ENCODE results near the gene PUM2. TPM values are rescaled to one million over a fixed set of nuclear protein-coding genes. Genes with fewer than 3 reads are reported as not detected.
A peak's percentile ranks its signal among the peaks of the same experiment; 100 is the strongest.

The PUM2 gene, protein sequence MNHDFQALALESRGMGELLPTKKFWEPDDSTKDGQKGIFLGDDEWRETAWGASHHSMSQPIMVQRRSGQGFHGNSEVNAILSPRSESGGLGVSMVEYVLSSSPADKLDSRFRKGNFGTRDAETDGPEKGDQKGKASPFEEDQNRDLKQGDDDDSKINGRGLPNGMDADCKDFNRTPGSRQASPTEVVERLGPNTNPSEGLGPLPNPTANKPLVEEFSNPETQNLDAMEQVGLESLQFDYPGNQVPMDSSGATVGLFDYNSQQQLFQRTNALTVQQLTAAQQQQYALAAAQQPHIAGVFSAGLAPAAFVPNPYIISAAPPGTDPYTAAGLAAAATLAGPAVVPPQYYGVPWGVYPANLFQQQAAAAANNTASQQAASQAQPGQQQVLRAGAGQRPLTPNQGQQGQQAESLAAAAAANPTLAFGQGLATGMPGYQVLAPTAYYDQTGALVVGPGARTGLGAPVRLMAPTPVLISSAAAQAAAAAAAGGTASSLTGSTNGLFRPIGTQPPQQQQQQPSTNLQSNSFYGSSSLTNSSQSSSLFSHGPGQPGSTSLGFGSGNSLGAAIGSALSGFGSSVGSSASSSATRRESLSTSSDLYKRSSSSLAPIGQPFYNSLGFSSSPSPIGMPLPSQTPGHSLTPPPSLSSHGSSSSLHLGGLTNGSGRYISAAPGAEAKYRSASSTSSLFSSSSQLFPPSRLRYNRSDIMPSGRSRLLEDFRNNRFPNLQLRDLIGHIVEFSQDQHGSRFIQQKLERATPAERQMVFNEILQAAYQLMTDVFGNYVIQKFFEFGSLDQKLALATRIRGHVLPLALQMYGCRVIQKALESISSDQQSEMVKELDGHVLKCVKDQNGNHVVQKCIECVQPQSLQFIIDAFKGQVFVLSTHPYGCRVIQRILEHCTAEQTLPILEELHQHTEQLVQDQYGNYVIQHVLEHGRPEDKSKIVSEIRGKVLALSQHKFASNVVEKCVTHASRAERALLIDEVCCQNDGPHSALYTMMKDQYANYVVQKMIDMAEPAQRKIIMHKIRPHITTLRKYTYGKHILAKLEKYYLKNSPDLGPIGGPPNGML
- 19.7 and 29.7 TPM in 2 replicates for polyA plus RNA-seq (2012; rRNA removed)
- polyA plus RNA-seq (2012; cell fraction: cytosol; rRNA removed): 22.7 and 25.9 TPM in 2 replicates
- polyA plus RNA-seq (2012; cell fraction: nucleus; rRNA removed): 12.6 and 30.0 TPM in 2 replicates

DNA sequence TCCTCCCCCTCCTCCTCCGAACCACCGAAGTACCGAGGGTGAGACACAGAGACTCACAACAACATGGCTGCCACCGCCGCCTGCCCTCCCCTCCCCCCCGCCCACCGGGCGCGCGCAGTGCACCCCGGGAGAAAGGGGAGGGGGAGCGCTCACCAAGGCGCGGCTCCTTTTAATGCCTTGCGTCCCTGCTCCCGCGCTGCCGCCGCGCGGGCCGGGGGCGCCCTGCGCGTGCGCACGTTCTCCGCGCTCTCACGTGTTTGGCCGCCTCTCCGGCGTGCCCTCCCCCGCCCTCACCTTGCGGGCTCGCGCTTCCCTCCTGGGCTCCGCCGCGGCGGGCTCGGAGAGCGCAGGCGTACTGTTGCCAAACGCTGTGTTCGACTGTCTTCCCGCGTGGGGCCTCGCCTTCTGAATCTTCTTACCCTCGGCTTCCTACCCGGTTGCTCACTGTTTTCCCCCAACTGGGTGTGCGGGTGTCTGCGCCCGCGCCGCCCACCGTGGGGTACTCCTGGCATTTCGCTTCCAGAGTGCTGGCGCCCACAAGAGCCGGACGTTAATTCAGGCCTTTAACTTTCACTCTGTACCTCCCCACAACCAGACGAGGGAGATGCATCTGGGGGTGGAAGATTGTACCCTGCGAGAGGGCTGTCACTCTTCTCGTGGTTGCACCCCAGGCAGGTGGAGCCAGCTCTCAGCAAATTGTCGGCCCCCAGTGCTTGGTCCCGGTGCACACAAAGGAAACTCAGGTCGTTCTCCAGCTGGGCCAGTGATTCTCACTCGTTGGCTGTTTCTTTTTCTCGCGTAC, at the start of gene PUM2:
Gene PUM2 (minus strand): TSS at position 92 of the 802 bp plus-strand sequence. CDS start 23,484 bp downstream, outside the sequence.
- Histone ChIP-seq H3K4me2 (peak within 1 kb of the TSS; percentile 89), H4K20me1 (ENCODE audit: insufficient read depth) (peaks cover 41% of the 10 kb centered on the region), H3K79me2 (ENCODE audit: insufficient read depth) (peaks cover 44% of the 10 kb centered on the region), H3K27me3 (ENCODE audit: insufficient read depth) (no peaks in the 10 kb centered on the region), H3K9me2 (no peaks in the 10 kb centered on the region), H3K9ac (peak within 1 kb of the TSS; percentile 94), H2AFZ (ENCODE audit: low read depth) (peak within 1 kb of the TSS; percentile 96), H3F3A (replicated peaks; ENCODE audit: insufficient read depth) (peaks cover 24% of the 10 kb centered on the region), H3K36me3 (replicated peaks in 1 of 2; ENCODE audit: control insufficient read depth in 1 of 2, insufficient read depth in 2 of 2, low read length in 1 of 2) (peaks cover 3 to 10% of the 10 kb centered on the region in 2 experiments), H3K27ac (ENCODE audit: low read depth in 2 of 2, low read length in 1 of 2) (peak within 1 kb of the TSS; percentile 82 to 99), H3K4me3 (ENCODE audit: low read depth in 2 of 2, low read length in 1 of 2) (peak within 1 kb of the TSS; percentile 71 to 86), H3K9me3 (no peaks in the 10 kb centered on the region), H3K4me1 (ENCODE audit: control insufficient read depth in 1 of 2, insufficient read depth in 2 of 2, low read depth in 1 of 2, low read length in 1 of 2) (peaks cover 11 to 48% of the 10 kb centered on the region in 2 experiments; a peak in 3 of 4 replicates)
- ChIA-PET POLR2A (interaction anchor here (0.8 to 1.3 kb wide), 4 partner anchors 28 to 395 kb away, joined by 3 to 4 read pairs (median 3); partner anchors contain the start of gene RHOB), CTCF (interaction anchor here (0.8 to 7.3 kb wide), 5 partner anchors 16 to 310 kb away, joined by 3 to 67 read pairs (median 13); no protein-coding TSS in a partner anchor)
- 4% methylated on average over 58 of the region's 70 CpGs for WGBS (ENCODE audit: low lambda C conversion rate)
- DNase-seq: peak; percentile 99
- TF ChIP-seq EP300 (IDR thresholded peaks at IDR 0.05; ENCODE audit: borderline replicate concordance in 1 of 2, low read depth in 1 of 2, low read length in 1 of 2): no peak
- TF ChIP-seq, protein P1, sequence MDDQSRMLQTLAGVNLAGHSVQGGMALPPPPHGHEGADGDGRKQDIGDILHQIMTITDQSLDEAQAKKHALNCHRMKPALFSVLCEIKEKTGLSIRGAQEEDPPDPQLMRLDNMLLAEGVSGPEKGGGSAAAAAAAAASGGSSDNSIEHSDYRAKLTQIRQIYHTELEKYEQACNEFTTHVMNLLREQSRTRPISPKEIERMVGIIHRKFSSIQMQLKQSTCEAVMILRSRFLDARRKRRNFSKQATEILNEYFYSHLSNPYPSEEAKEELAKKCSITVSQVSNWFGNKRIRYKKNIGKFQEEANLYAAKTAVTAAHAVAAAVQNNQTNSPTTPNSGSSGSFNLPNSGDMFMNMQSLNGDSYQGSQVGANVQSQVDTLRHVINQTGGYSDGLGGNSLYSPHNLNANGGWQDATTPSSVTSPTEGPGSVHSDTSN (IDR thresholded peaks at IDR 0.05): no peak
- no peak for TF ChIP-seq GATA2 (CRISPR knock-in tag; IDR thresholded peaks at IDR 0.05)
- TF ChIP-seq MEF2A (IDR thresholded peaks at IDR 0.05; ENCODE audit: borderline replicate concordance, low read depth): no peak
- no peak for TF ChIP-seq ELF1 (IDR thresholded peaks at IDR 0.05)
- TF ChIP-seq TAF1 (IDR thresholded peaks at IDR 0.05; ENCODE audit: borderline replicate concordance, low read depth, low read length): peak; percentile 68
- TF ChIP-seq NFIC (IDR thresholded peaks at IDR 0.05; ENCODE audit: borderline replicate concordance): 0 out of 2 replicates have a peak, but pooled peaks have one; percentile 26
- no peak for TF ChIP-seq SMC3 (IDR thresholded peaks at IDR 0.05; ENCODE audit: low read depth, low read length)
- TF ChIP-seq, protein P2, sequence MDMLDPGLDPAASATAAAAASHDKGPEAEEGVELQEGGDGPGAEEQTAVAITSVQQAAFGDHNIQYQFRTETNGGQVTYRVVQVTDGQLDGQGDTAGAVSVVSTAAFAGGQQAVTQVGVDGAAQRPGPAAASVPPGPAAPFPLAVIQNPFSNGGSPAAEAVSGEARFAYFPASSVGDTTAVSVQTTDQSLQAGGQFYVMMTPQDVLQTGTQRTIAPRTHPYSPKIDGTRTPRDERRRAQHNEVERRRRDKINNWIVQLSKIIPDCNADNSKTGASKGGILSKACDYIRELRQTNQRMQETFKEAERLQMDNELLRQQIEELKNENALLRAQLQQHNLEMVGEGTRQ (IDR thresholded peaks at IDR 0.05; ENCODE audit: borderline replicate concordance, low read depth, low read length): peak; percentile 54; the same call in 1 of the 2 replicates
- TF ChIP-seq USF1 (IDR thresholded peaks at IDR 0.05; ENCODE audit: borderline replicate concordance, low read depth): peak; percentile 87
- TF ChIP-seq ZBTB33 (IDR thresholded peaks at IDR 0.05; ENCODE audit: borderline replicate concordance, low read depth): 0 out of 2 replicates have a peak, but pooled peaks have one; percentile 9
- TF ChIP-seq MXI1 (IDR thresholded peaks at IDR 0.05; ENCODE audit: low read depth, low read length): peak; percentile 89
- peak; percentile 56; the same call in 1 of the 2 replicates for TF ChIP-seq FOXJ3 (CRISPR knock-in tag; IDR thresholded peaks at IDR 0.05)
- no peak for TF ChIP-seq CTCF (IDR thresholded peaks at IDR 0.05)
- TF ChIP-seq RXRA (IDR thresholded peaks at IDR 0.05; ENCODE audit: borderline replicate concordance, low read depth): no peak
- peak; percentile 77 for TF ChIP-seq CHD2 (IDR thresholded peaks at IDR 0.05; ENCODE audit: low read length, partially characterized antibody)
- TF ChIP-seq FOXM1 (IDR thresholded peaks at IDR 0.05; ENCODE audit: low read depth): no peak
- no peak for TF ChIP-seq IRF3 (IDR thresholded peaks at IDR 0.05; ENCODE audit: low read depth, low read length)

All from SK-N-SH (cell line).